HepG2 (cell line): ENCODE measurements around the gene CTSW. TPM values are rescaled to one million over a fixed set of nuclear protein-coding genes. Genes with fewer than 3 reads are reported as not detected.
A peak's percentile ranks its signal among the peaks of the same experiment; 100 is the strongest.

ENCODE experiments used
- BRF2 ChIP-seq: sonication (generic); formaldehyde crosslinking; IDR thresholded peaks from 2 replicates; pipeline ENCODE4 v1.8.1; 2022; ENCODE audit warnings: mild to moderate bottlenecking, missing genetic modification reagents
- CENPT ChIP-seq: sonication (generic); formaldehyde crosslinking; IDR thresholded peaks from 2 replicates; pipeline ENCODE4 v1.8.0; 2022; ENCODE audit warnings: low read depth, mild to moderate bottlenecking, moderate library complexity, missing genetic modification reagents
- CREB1 ChIP-seq, 2 experiments: fragments of 450-650 bp in 1 of 2; IDR thresholded peaks; 2 replicates each; pipeline ENCODE4 v1.6.1; 2016 to 2017; ENCODE audit warnings: control low read depth in 1 of 2, mild to moderate bottlenecking in 1 of 2, missing compliant biosample characterization in 1 of 2, missing genetic modification characterization in 1 of 2
- ELF4 ChIP-seq: sonication (generic); formaldehyde crosslinking; IDR thresholded peaks from 2 replicates; pipeline ENCODE4 v1.5.0; 2020; ENCODE audit warnings: missing genetic modification reagents, mild to moderate bottlenecking, moderate library complexity, borderline replicate concordance
- HIVEP1 ChIP-seq: sonication (generic); formaldehyde crosslinking; IDR thresholded peaks from 2 replicates; pipeline ENCODE4 v1.4.0; 2020; ENCODE audit warnings: mild to moderate bottlenecking, missing genetic modification reagents
- HMG20B ChIP-seq: conservative IDR thresholded peaks from 2 replicates; pipeline ENCODE4 v1.6.1; 2016; ENCODE audit warnings: missing genetic modification reagents, missing compliant biosample characterization
- HOXA3 ChIP-seq: sonication (generic); formaldehyde crosslinking; IDR thresholded peaks from 2 replicates; pipeline ENCODE4 v1.5.0; 2020; ENCODE audit warnings: missing genetic modification reagents
- MAFF ChIP-seq: IDR thresholded peaks from 2 replicates; pipeline ENCODE4 v1.6.1; 2011; ENCODE audit warnings: low read depth, low read length, improper control_type of control experiment
- RBAK ChIP-seq: sonication (generic); formaldehyde crosslinking; IDR thresholded peaks from 2 replicates; pipeline ENCODE4 v1.5.1; 2020; ENCODE audit warnings: mild to moderate bottlenecking, missing genetic modification reagents
- SKIL ChIP-seq: sonication (generic); formaldehyde crosslinking; IDR thresholded peaks from 2 replicates; pipeline ENCODE4 v1.8.0; 2022; ENCODE audit warnings: missing genetic modification reagents, mild to moderate bottlenecking, moderate library complexity, borderline replicate concordance
- THAP11 ChIP-seq: IDR thresholded peaks from 2 replicates; pipeline ENCODE4 v1.6.1; 2016; ENCODE audit warnings: missing biosample characterization, missing genetic modification reagents
- TRIM24 ChIP-seq: sonication (generic); formaldehyde crosslinking; IDR thresholded peaks from 2 replicates; pipeline ENCODE4 v1.8.0; 2022; ENCODE audit warnings: mild to moderate bottlenecking, missing genetic modification reagents
- ZBED4 ChIP-seq: sonication (generic); formaldehyde crosslinking; IDR thresholded peaks from 2 replicates; pipeline ENCODE4 v1.4.0; 2020; ENCODE audit warnings: missing genetic modification reagents, borderline replicate concordance
- ZNF10 ChIP-seq: sonication (generic); formaldehyde crosslinking; IDR thresholded peaks from 2 replicates; pipeline ENCODE4 v1.4.0; 2020; ENCODE audit warnings: mild to moderate bottlenecking, low read depth, missing genetic modification reagents, borderline replicate concordance
- ZNF333 ChIP-seq: sonication (generic); formaldehyde crosslinking; IDR thresholded peaks from 2 replicates; pipeline ENCODE4 v1.4.0; 2020; ENCODE audit warnings: mild to moderate bottlenecking, missing genetic modification reagents, borderline replicate concordance
- ZNF367 ChIP-seq: sonication (generic); formaldehyde crosslinking; IDR thresholded peaks from 2 replicates; pipeline ENCODE4 v1.4.0; 2020; ENCODE audit warnings: missing genetic modification reagents, borderline replicate concordance
- ZNF383 ChIP-seq: sonication (generic); formaldehyde crosslinking; IDR thresholded peaks from 2 replicates; pipeline ENCODE4 v1.4.0; 2020; ENCODE audit warnings: missing genetic modification reagents, mild to moderate bottlenecking, borderline replicate concordance
- ZNF430 ChIP-seq: sonication (generic); formaldehyde crosslinking; IDR thresholded peaks from 2 replicates; pipeline ENCODE4 v1.9.0; 2021; ENCODE audit warnings: mild to moderate bottlenecking, missing genetic modification reagents
- ZNF563 ChIP-seq: sonication (generic); formaldehyde crosslinking; IDR thresholded peaks from 2 replicates; pipeline ENCODE4 v1.8.0; 2022; ENCODE audit warnings: mild to moderate bottlenecking, moderate library complexity, missing genetic modification reagents
- ZNF83 ChIP-seq: sonication (generic); formaldehyde crosslinking; IDR thresholded peaks from 2 replicates; pipeline ENCODE4 v1.4.0; 2020; ENCODE audit warnings: missing genetic modification reagents, mild to moderate bottlenecking, borderline replicate concordance
- ZNF850 ChIP-seq: sonication (generic); formaldehyde crosslinking; conservative IDR thresholded peaks from 2 replicates; pipeline ENCODE4 v1.9.0; 2021; ENCODE audit warnings: mild to moderate bottlenecking, missing genetic modification reagents
- ZNF878 ChIP-seq: sonication (generic); formaldehyde crosslinking; IDR thresholded peaks from 2 replicates; pipeline ENCODE4 v1.8.1; 2023; ENCODE audit warnings: mild to moderate bottlenecking, missing genetic modification reagents, moderate library complexity
- polyA plus RNA-seq, 8 experiments: library from polyadenylated mRNA; depleted of rRNA in 3 of 8; stranded (reverse) in 7 of 8; unstranded in 1 of 8; fragments of >200 nt; fragmentation: Illumina TruSeq in 4 of 8; extraction: Trizol in 4 of 8; gene quantifications; 2 replicates each; pipeline versions ENCODE4 v1.2.1 to v1.2.3, GENCODE V29; 2011 to 2016; ENCODE audit warnings: low read depth in 4 of 8, missing spikeins in 1 of 8, mixed read lengths in 1 of 8; ENCODE audit not compliant: insufficient read depth in 1 of 8
- total RNA-seq, 5 experiments: library from RNA; depleted of rRNA; stranded (reverse); fragments of >200 nt; fragmentation: Illumina TruSeq; extraction: Trizol; gene quantifications; 2 replicates each; pipeline ENCODE4 v1.2.3, GENCODE V29; 2016; ENCODE audit warnings: low read depth in 1 of 5

Gene CTSW
- total and polyA plus RNA-seq, 2 of the 13 experiments (the other 11 are each of a cell fraction or from before 2014, with no cell fraction given) = 0.09 TPM; not detected in 1

- no peak for TF ChIP-seq RBAK (CRISPR knock-in tag)
- no peak for TF ChIP-seq ZNF878 (CRISPR knock-in tag)
- 0 out of 2 replicates have a peak, but pooled peaks have one; percentile 16 for TF ChIP-seq ZNF383 (CRISPR knock-in tag)
- peak; percentile 65 for TF ChIP-seq CREB1 (IDR thresholded peaks at IDR 0.05)
- no peak for TF ChIP-seq CREB1 (CRISPR knock-in tag; IDR thresholded peaks at IDR 0.05)
- no peak; the same call in 1 of the 2 replicates for TF ChIP-seq CENPT (CRISPR knock-in tag)
- TF ChIP-seq MAFF = no peak
- TF ChIP-seq HIVEP1 (CRISPR knock-in tag) = peak; percentile 90; the same call in 1 of the 2 replicates
- TF ChIP-seq BRF2 = no peak
- TF ChIP-seq THAP11 (CRISPR knock-in tag) = peak; percentile 90
- peak; percentile 80 for TF ChIP-seq ZBED4 (CRISPR knock-in tag)
- TF ChIP-seq HOXA3 (CRISPR knock-in tag) = peak; percentile 83; the same call in 1 of the 2 replicates
- 0 out of 2 replicates have a peak, but pooled peaks have one; percentile 61 for TF ChIP-seq ZNF83 (CRISPR knock-in tag)
- TF ChIP-seq ZNF563 (CRISPR knock-in tag) = peak; percentile 72
- TF ChIP-seq ZNF430 = no peak
- no peak for TF ChIP-seq TRIM24 (CRISPR knock-in tag)
- no peak for TF ChIP-seq ZNF367 (CRISPR knock-in tag)
- TF ChIP-seq ZNF10 = no peak
- peak; percentile 65; the same call in 1 of the 2 replicates for TF ChIP-seq HMG20B (CRISPR knock-in tag)
- TF ChIP-seq ZNF333 (CRISPR knock-in tag) = no peak
- TF ChIP-seq ZNF850 = no peak
- no peak for TF ChIP-seq ELF4 (CRISPR knock-in tag)
- TF ChIP-seq SKIL = no peak
These were observed 39.5 kb downstream of the CTSW start, which contains the start of gene DRAP1 (continued) for GRCh38 chr11:65919141-65919572.
